Ovary (tissue), 3 donors: ENCODE results near the gene VIPR1.

Experiments
- CTCF ChIP-seq, 3 donors: fragments of 450-650 bp in 2 of 3; fragments of 200-600 bp in 1 of 3; IDR thresholded peaks; one replicate each; pipeline versions ENCODE4 v1.5.1 to v1.8.0; 2016 to 2022; ENCODE audit warnings: antibody characterized with exemption in 3 of 3, mild to moderate bottlenecking in 1 of 3
- EP300 ChIP-seq: sonication (generic); formaldehyde crosslinking; IDR thresholded peaks from one replicate; pipeline ENCODE4 v1.6.1; 2017; ENCODE audit warnings: antibody characterized with exemption
- POLR2A ChIP-seq: fragments of 450-650 bp; IDR thresholded peaks from one replicate; pipeline ENCODE4 v1.6.1; 2017; ENCODE audit warnings: antibody characterized with exemption, mild to moderate bottlenecking, moderate library complexity
- donor health status: DM: no; HTN: no; CAD: no.

- TF ChIP-seq POLR2A (no peak), CTCF (IDR thresholded peaks at IDR 0.05) (no peak), EP300 (no peak)
Observed at GRCh38 chr3:42513121-42513520, 10.7 kb downstream of the VIPR1 start.
